Fibroblast of lung (primary cell): ENCODE results near the gene TLE5.

Experiments
- EZH2 ChIP-seq: IDR thresholded peaks from 2 replicates; pipeline ENCODE4 v1.5.1; 2012; ENCODE audit warnings: low read length, control low read depth, mild to moderate bottlenecking; ENCODE audit errors: missing control alignments
- TF ChIP-seq, protein P1 (sequence below), 2 donors: IDR thresholded peaks in 1 of 2; conservative IDR thresholded peaks in 1 of 2; 1 replicate in 1 of 2; 2 replicates in 1 of 2; pipeline ENCODE4 v1.5.1; 2011 to 2012; ENCODE audit warnings: low read length in 2 of 2, control low read depth in 1 of 2, inconsistent platforms in 1 of 2, low read depth in 1 of 2, mild to moderate bottlenecking in 1 of 2

DNA sequence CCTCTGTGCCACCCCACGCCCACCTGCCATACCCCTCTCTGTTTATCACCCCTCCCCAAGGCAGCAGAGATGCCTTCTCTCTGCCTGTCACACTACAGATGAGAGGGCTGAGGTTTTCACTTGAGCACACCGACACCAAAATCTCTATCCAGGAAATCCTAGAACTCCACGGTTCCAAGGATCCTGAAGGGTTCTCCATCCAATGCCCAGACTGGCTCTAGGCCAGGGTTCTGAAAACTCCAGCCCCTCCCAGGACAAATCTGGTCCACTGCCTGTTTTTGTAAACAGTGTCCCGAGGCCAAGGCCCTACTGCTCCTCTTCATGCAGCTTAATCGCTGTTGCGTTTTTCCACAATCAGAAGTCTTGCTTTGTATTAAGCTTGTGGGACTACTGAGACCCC is 53.3 kb downstream of the TLE5 start:
- TF ChIP-seq, protein P1, sequence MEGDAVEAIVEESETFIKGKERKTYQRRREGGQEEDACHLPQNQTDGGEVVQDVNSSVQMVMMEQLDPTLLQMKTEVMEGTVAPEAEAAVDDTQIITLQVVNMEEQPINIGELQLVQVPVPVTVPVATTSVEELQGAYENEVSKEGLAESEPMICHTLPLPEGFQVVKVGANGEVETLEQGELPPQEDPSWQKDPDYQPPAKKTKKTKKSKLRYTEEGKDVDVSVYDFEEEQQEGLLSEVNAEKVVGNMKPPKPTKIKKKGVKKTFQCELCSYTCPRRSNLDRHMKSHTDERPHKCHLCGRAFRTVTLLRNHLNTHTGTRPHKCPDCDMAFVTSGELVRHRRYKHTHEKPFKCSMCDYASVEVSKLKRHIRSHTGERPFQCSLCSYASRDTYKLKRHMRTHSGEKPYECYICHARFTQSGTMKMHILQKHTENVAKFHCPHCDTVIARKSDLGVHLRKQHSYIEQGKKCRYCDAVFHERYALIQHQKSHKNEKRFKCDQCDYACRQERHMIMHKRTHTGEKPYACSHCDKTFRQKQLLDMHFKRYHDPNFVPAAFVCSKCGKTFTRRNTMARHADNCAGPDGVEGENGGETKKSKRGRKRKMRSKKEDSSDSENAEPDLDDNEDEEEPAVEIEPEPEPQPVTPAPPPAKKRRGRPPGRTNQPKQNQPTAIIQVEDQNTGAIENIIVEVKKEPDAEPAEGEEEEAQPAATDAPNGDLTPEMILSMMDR (conservative IDR thresholded peaks at IDR 0.05 in 1 of 2, IDR thresholded peaks at IDR 0.05 in 1 of 2; ENCODE audit: low read depth in 1 of 2, low read length in 2 of 2): no peak
- TF ChIP-seq EZH2: no peak
